Nephron progenitor cell (in vitro differentiated cells): ENCODE results near the gene AOAH.

Source experiments
- DNase-seq: peaks from one replicate; pipeline ENCODE4 v3.0.0; 2021
- H3K27ac Mint-ChIP-seq: 2 replicates; pipeline ENCODE4 v1.8.0; 2021; ENCODE audit warnings: mild to moderate bottlenecking, moderate library complexity, mixed read lengths
- H3K27me3 Mint-ChIP-seq: 2 replicates; pipeline ENCODE4 v1.8.0; 2021; ENCODE audit warnings: mild to moderate bottlenecking, low read depth, mixed read lengths; ENCODE audit not compliant: poor library complexity
- H3K36me3 Mint-ChIP-seq: 2 replicates; pipeline ENCODE4 v1.8.0; 2021; ENCODE audit warnings: low read depth, mixed read lengths
- H3K4me1 Mint-ChIP-seq: 2 replicates; pipeline ENCODE4 v1.8.0; 2021; ENCODE audit warnings: mixed read lengths
- H3K4me3 Mint-ChIP-seq: 2 replicates; pipeline ENCODE4 v1.8.0; 2021; ENCODE audit warnings: mild to moderate bottlenecking, moderate library complexity, mixed read lengths
- H3K9me3 Mint-ChIP-seq: 2 replicates; pipeline ENCODE4 v1.8.0; 2021; ENCODE audit warnings: mild to moderate bottlenecking, moderate library complexity, mixed read lengths
- TF ChIP-seq, protein P1 (sequence below): fragments of 200-600 bp; sonication (generic); IDR thresholded peaks from 2 replicates; pipeline ENCODE4 v1.5.0; 2021; ENCODE audit warnings: antibody characterized with exemption

AOAH gene

DNA sequence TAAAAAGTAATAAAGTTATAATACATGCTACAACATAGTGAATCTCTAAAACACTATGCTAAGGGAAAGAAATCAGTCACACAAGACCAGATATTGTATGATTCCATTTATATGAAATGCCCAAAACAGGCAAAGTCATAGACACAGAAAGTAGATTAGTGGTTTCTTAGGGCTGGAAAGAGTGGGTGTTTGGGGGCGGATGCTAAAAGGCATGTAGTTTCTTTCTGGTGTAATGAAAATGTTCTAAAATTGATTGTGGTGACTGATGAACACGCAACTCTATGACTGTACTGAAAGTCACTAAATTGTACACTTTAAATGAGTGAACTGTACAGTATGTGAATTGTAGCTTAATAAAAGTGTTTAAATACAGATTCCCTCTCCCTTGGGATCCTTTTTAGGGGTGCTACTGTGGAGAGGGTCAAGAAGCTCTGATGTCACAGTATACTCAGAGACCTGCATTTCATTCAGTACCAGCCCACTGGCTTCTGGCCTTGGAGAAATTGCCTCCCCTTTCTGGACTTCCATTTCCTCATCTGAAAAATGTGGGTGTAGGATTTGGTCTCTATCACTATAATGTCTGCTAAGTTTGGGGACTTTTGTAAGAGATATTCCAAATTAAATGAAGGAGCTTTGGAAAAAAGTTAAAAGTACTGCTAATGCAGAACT is 46.4 kb downstream of the AOAH start:
- DNase-seq: no peak
- Mint-ChIP-seq H3K36me3 (no peaks in the 10 kb centered on the region), H3K27me3 (no peaks in the 10 kb centered on the region), H3K4me1 (no peaks in the 10 kb centered on the region), H3K9me3 (no peaks in the 10 kb centered on the region), H3K27ac (peak overlapping the region; percentile 7), H3K4me3 (no peak overlapping the region)
- TF ChIP-seq, protein P1, sequence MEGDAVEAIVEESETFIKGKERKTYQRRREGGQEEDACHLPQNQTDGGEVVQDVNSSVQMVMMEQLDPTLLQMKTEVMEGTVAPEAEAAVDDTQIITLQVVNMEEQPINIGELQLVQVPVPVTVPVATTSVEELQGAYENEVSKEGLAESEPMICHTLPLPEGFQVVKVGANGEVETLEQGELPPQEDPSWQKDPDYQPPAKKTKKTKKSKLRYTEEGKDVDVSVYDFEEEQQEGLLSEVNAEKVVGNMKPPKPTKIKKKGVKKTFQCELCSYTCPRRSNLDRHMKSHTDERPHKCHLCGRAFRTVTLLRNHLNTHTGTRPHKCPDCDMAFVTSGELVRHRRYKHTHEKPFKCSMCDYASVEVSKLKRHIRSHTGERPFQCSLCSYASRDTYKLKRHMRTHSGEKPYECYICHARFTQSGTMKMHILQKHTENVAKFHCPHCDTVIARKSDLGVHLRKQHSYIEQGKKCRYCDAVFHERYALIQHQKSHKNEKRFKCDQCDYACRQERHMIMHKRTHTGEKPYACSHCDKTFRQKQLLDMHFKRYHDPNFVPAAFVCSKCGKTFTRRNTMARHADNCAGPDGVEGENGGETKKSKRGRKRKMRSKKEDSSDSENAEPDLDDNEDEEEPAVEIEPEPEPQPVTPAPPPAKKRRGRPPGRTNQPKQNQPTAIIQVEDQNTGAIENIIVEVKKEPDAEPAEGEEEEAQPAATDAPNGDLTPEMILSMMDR: no peak

- DNase-seq: no peak
- Mint-ChIP-seq H3K9me3 (no peaks in the 10 kb centered on the region), H3K27ac (no peak overlapping the region), H3K4me3 (no peak overlapping the region), H3K4me1 (peaks cover 8% of the 10 kb centered on the region), H3K27me3 (peaks cover 3% of the 10 kb centered on the region), H3K36me3 (no peaks in the 10 kb centered on the region)
- TF ChIP-seq, protein P1: no peak
Observed at GRCh38 chr7:36673703-36674102, 50.6 kb downstream of the AOAH start.

GRCh38 chr7:36671432-36671829 is 52.9 kb downstream of the AOAH start:
- H3K36me3 Mint-ChIP-seq: no peaks in the 10 kb centered on the region
- TF ChIP-seq, protein P1: no peak
- no peaks in the 10 kb centered on the region for H3K9me3 Mint-ChIP-seq
- peaks cover 8% of the 10 kb centered on the region for H3K4me1 Mint-ChIP-seq
- peaks cover 3% of the 10 kb centered on the region for H3K27me3 Mint-ChIP-seq
- DNase-seq: no peak
- H3K4me3 Mint-ChIP-seq: no peak overlapping the region
- no peak overlapping the region for H3K27ac Mint-ChIP-seq

- peak; percentile 70 for DNase-seq
- Mint-ChIP-seq H3K27me3 (peaks cover 3% of the 10 kb centered on the region), H3K27ac (no peak overlapping the region), H3K4me1 (peaks cover 8% of the 10 kb centered on the region), H3K4me3 (no peak overlapping the region), H3K9me3 (peaks cover 3% of the 10 kb centered on the region), H3K36me3 (no peaks in the 10 kb centered on the region)
- TF ChIP-seq, protein P1: peak; percentile 85
Observed at GRCh38 chr7:36670585-36671431, 53.5 kb downstream of the AOAH start.

- Mint-ChIP-seq H3K4me3 (no peak overlapping the region), H3K9me3 (peaks cover 23% of the 10 kb centered on the region), H3K27ac (peak overlapping the region; percentile 61), H3K36me3 (peaks cover 15% of the 10 kb centered on the region), H3K4me1 (peaks cover 8% of the 10 kb centered on the region), H3K27me3 (peaks cover 3% of the 10 kb centered on the region)
- TF ChIP-seq, protein P1: no peak
- no peak for DNase-seq
Observed at GRCh38 chr7:36668750-36669149, 55.5 kb downstream of the AOAH start.
